ENCODE results near the gene ABCA3. TPM values are rescaled to one million over a fixed set of nuclear protein-coding genes. Genes with fewer than 3 reads are reported as not detected.
"Not testable (repeated sequence)": the region's sequence is repeated elsewhere in the genome, so short reads cannot be mapped to it uniquely, and the experiment has no call there.

The ABCA3 gene
- total and polyA plus RNA-seq, 2 donors (not counting 1 experiment from before 2014, with no cell fraction given) = 3.1 to 5.1 TPM

DNA sequence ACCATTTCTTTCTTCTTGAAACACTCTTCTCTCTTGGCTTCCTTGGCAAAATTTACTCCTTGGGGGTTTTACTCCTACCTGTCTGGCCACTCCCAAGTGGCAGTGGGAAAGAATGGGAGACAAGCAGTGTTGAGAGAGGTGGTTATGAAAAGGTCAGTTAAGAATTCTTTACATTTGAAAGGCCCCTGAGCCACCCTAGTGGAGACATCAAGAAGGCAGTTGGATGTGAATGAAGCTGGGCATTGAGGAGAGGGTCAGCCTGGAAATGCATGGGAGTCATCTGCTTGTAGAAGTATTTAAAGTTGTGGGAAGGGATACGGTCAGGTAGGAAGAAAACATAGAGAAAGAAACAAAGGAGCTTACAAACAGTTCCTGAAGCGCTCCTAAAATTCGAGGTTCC lies 46.5 kb upstream of the ABCA3 start:
- ATAC-seq (ENCODE audit: low read depth) = no peak
- no peak overlapping the region for H3K27ac ChIP-seq (ENCODE audit: low read length in 2 of 2)
- no peaks in the 10 kb centered on the region for H3K79me2 ChIP-seq (ENCODE audit: control insufficient read depth, insufficient read depth, low read length)
- no peak overlapping the region for H3K4me2 ChIP-seq (replicated peaks; ENCODE audit: low read depth, low read length, poor library complexity, severe bottlenecking)
- H3K9me3 Mint-ChIP-seq (ENCODE audit: insufficient read depth) = peaks cover 3% of the 10 kb centered on the region
- no peaks in the 10 kb centered on the region for H3K36me3 ChIP-seq (replicated peaks in 1 of 2; ENCODE audit: control extremely low read depth in 1 of 2, control insufficient read depth in 1 of 2, extremely low read depth in 1 of 2, insufficient read depth in 2 of 2, low read length in 1 of 2)
- H3K4me1 Mint-ChIP-seq = no peaks in the 10 kb centered on the region
- H3K27me3 Mint-ChIP-seq = peaks cover 14% of the 10 kb centered on the region
- H3K4me3 Mint-ChIP-seq = no peak overlapping the region
- H3K27ac Mint-ChIP-seq = no peak overlapping the region
- WGBS (ENCODE audit: insufficient coverage) = 79% methylated on average over 3 of the region's 3 CpGs
- H4K20me1 ChIP-seq (ENCODE audit: control insufficient read depth, insufficient read depth, low read length, poor library complexity, severe bottlenecking) = no peaks in the 10 kb centered on the region
- H3K4me1 ChIP-seq (ENCODE audit: control insufficient read depth in 2 of 2, insufficient read depth in 2 of 2, low read length in 2 of 2) = no peaks in the 10 kb centered on the region
- no peak for TF ChIP-seq EZH2 (IDR thresholded peaks at IDR 0.05; ENCODE audit: borderline replicate concordance, insufficient read depth, low read depth, low read length, poor library complexity, severe bottlenecking)
- TF ChIP-seq, protein P1, sequence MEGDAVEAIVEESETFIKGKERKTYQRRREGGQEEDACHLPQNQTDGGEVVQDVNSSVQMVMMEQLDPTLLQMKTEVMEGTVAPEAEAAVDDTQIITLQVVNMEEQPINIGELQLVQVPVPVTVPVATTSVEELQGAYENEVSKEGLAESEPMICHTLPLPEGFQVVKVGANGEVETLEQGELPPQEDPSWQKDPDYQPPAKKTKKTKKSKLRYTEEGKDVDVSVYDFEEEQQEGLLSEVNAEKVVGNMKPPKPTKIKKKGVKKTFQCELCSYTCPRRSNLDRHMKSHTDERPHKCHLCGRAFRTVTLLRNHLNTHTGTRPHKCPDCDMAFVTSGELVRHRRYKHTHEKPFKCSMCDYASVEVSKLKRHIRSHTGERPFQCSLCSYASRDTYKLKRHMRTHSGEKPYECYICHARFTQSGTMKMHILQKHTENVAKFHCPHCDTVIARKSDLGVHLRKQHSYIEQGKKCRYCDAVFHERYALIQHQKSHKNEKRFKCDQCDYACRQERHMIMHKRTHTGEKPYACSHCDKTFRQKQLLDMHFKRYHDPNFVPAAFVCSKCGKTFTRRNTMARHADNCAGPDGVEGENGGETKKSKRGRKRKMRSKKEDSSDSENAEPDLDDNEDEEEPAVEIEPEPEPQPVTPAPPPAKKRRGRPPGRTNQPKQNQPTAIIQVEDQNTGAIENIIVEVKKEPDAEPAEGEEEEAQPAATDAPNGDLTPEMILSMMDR (IDR thresholded peaks at IDR 0.05) = no peak
- intact Hi-C loops (cut with micrococcal nuclease) = no loop called here
- peaks cover 0 to 5% (median 2%) of the 10 kb centered on the region in 4 experiments for H3K27me3 ChIP-seq (replicated peaks in 1 of 4; ENCODE audit: control extremely low read depth in 1 of 4, control insufficient read depth in 3 of 4, insufficient read depth in 4 of 4, low read length in 3 of 4)
- no peak overlapping the region for H3K4me3 ChIP-seq (ENCODE audit: control extremely low read depth in 1 of 5, extremely low read depth in 1 of 5, insufficient read depth in 1 of 5, low read depth in 2 of 5, low read length in 4 of 5)
- CTCF ChIA-PET = no interaction called here
- no peak for DNase-seq
- no peak overlapping the region for H2AFZ ChIP-seq (ENCODE audit: insufficient read depth, low read depth, low read length, poor library complexity, severe bottlenecking)
- H3K9ac ChIP-seq (ENCODE audit: low read length) = no peak overlapping the region
- H3K9me3 ChIP-seq (ENCODE audit: control extremely low read depth in 1 of 3, control insufficient read depth in 2 of 3, insufficient read depth in 1 of 3, low read length in 2 of 3) = peaks cover 0 to 9% (median 1%) of the 10 kb centered on the region in 3 donors
- POLR2A ChIA-PET = no interaction called here

GRCh38 chr16:2385982-2386381 lies 45.5 kb upstream of the ABCA3 start:
- H3K4me3 Mint-ChIP-seq, H3K4me1 Mint-ChIP-seq, POLR2A ChIA-PET: not testable (repeated sequence)

More at GRCh38 chr16:2385982-2386381, 45.5 kb upstream of the ABCA3 start:
- H3K79me2 ChIP-seq (ENCODE audit: control insufficient read depth, insufficient read depth, low read length); H3K4me2 ChIP-seq (replicated peaks; ENCODE audit: low read depth, low read length, poor library complexity, severe bottlenecking); H3K9ac ChIP-seq (ENCODE audit: low read length); CTCF ChIA-PET; H3K4me3 ChIP-seq (ENCODE audit: control extremely low read depth in 1 of 5, extremely low read depth in 1 of 5, insufficient read depth in 1 of 5, low read depth in 2 of 5, low read length in 4 of 5); ATAC-seq (ENCODE audit: low read depth); H3K27me3 ChIP-seq (replicated peaks in 1 of 4; ENCODE audit: control extremely low read depth in 1 of 4, control insufficient read depth in 3 of 4, insufficient read depth in 4 of 4, low read length in 3 of 4); H3K9me3 ChIP-seq (ENCODE audit: control extremely low read depth in 1 of 3, control insufficient read depth in 2 of 3, insufficient read depth in 1 of 3, low read length in 2 of 3); H3K27ac ChIP-seq (ENCODE audit: low read length in 2 of 2); H3K4me1 ChIP-seq (ENCODE audit: control insufficient read depth in 2 of 2, insufficient read depth in 2 of 2, low read length in 2 of 2); H4K20me1 ChIP-seq (ENCODE audit: control insufficient read depth, insufficient read depth, low read length, poor library complexity, severe bottlenecking); intact Hi-C loops (cut with micrococcal nuclease); DNase-seq; H3K36me3 ChIP-seq (replicated peaks in 1 of 2; ENCODE audit: control extremely low read depth in 1 of 2, control insufficient read depth in 1 of 2, extremely low read depth in 1 of 2, insufficient read depth in 2 of 2, low read length in 1 of 2); H3K27ac Mint-ChIP-seq; H2AFZ ChIP-seq (ENCODE audit: insufficient read depth, low read depth, low read length, poor library complexity, severe bottlenecking); H3K9me3 Mint-ChIP-seq (ENCODE audit: insufficient read depth): not testable (repeated sequence)
- 97% methylated on average over 18 of the region's 19 CpGs for WGBS (ENCODE audit: insufficient coverage)
- peaks cover 11% of the 10 kb centered on the region for H3K27me3 Mint-ChIP-seq

Measured in B cell (primary cell).